A549 (cell line): ENCODE results near the gene GFM1. TPM values are rescaled to one million over a fixed set of nuclear protein-coding genes. Genes with fewer than 3 reads are reported as not detected.
A peak's percentile ranks its signal among the peaks of the same experiment; 100 is the strongest.
"Not testable (repeated sequence)": the region's sequence is repeated elsewhere in the genome, so short reads cannot be mapped to it uniquely, and the experiment has no call there.

Experiments
- ATAC-seq, 2 experiments: fragments of 200-7000 bp in 1 of 2; fragments of >200 bp in 1 of 2; cut with Nextera tagmentation in 1 of 2; cut with Tn5 transposase in 1 of 2; 3 replicates each; pipeline versions ENCODE4 v1.8.0 to v1.9.1; 2018 to 2020; ENCODE audit warnings: mild to moderate bottlenecking in 1 of 2, moderate library complexity in 1 of 2
- CTCF ChIA-PET: fragments of 300-600 bp; sonication (Branson Sonifier 250); formaldehyde crosslinking; extraction: SDS; loops from one replicate; lab custom pipeline; 2021; ENCODE audit warnings: antibody characterized with exemption, inconsistent platforms; lab: Yijun Ruan, JAX
- POLR2A ChIA-PET: fragments of 350-600 bp; formaldehyde crosslinking; extraction: SDS; loops from one replicate; lab custom pipeline; 2021; ENCODE audit warnings: antibody characterized with exemption, inconsistent platforms; lab: Yijun Ruan, JAX
- DNase-seq, 2 experiments: peaks; one replicate each; pipeline versions ENCODE4 v3.0.0 to v3.0.0-alpha.2; 2011 to 2016; ENCODE audit warnings: low read depth in 1 of 2, low spot score in 1 of 2
- FAIRE-seq: peaks from 2 replicates; lab custom pipeline; 2011; peaks lifted over from hg19 to GRCh38; lab: Jason Lieb, UNC
- H3K27ac ChIP-seq, 2 experiments: fragments of >200 bp; sonication (Bioruptor Twin); formaldehyde crosslinking; 3 replicates each; pipeline ENCODE4 v1.5.1; 2016 to 2017
- H3K4me1 ChIP-seq: fragments of >200 bp; sonication (Bioruptor Twin); formaldehyde crosslinking; 3 replicates; pipeline ENCODE4 v1.6.1; 2016
- H3K4me2 ChIP-seq: fragments of >200 bp; sonication (Bioruptor Twin); formaldehyde crosslinking; 3 replicates; pipeline ENCODE4 v1.6.1; 2016
- H3K4me3 ChIP-seq: fragments of >200 bp; sonication (Bioruptor Twin); formaldehyde crosslinking; 3 replicates; pipeline ENCODE4 v1.5.1; 2016
- H3K9me3 ChIP-seq: fragments of >200 bp; sonication (Bioruptor Twin); formaldehyde crosslinking; 3 replicates; pipeline ENCODE4 v1.6.1; 2016
- CBX2 ChIP-seq: fragments of 200-600 bp; sonication (generic); IDR thresholded peaks from 2 replicates; pipeline ENCODE4 v1.6.1; 2016; ENCODE audit warnings: low read depth, mild to moderate bottlenecking, borderline replicate concordance
- CBX8 ChIP-seq: fragments of 200-600 bp; sonication (generic); IDR thresholded peaks from 2 replicates; pipeline ENCODE4 v1.6.1; 2016
- CEBPB ChIP-seq, 2 experiments: fragments of >200 bp in 1 of 2; sonication (Bioruptor Twin) in 1 of 2; formaldehyde crosslinking in 1 of 2; IDR thresholded peaks; 2 replicates each; pipeline ENCODE4 v1.6.1; 2012 to 2016
- CHD2 ChIP-seq: fragments of 150-350 bp; IDR thresholded peaks from 2 replicates; pipeline ENCODE4 v1.6.1; 2014; ENCODE audit warnings: low read length; ENCODE audit not compliant: partially characterized antibody
- E2F6 ChIP-seq: IDR thresholded peaks from 2 replicates; pipeline ENCODE4 v1.6.1; 2012; ENCODE audit warnings: low read depth, borderline replicate concordance
- ELK1 ChIP-seq: fragments of 150-350 bp; IDR thresholded peaks from 2 replicates; pipeline ENCODE4 v1.6.1; 2014; ENCODE audit warnings: low read depth, mild to moderate bottlenecking, low read length
- ESRRA ChIP-seq: fragments of 150-350 bp; IDR thresholded peaks from 2 replicates; pipeline ENCODE4 v1.6.1; 2014; ENCODE audit warnings: mild to moderate bottlenecking, low read length, borderline replicate concordance
- FOSB ChIP-seq: fragments of 250-450 bp; sonication (Bioruptor Pico); IDR thresholded peaks from 2 replicates; pipeline ENCODE4 v1.5.0; 2020; ENCODE audit warnings: mild to moderate bottlenecking, moderate library complexity
- GATA3 ChIP-seq: IDR thresholded peaks from 2 replicates; pipeline ENCODE4 v1.6.1; 2012; ENCODE audit warnings: borderline replicate concordance
- HDAC2 ChIP-seq: fragments of 200-600 bp; sonication (generic); IDR thresholded peaks from 2 replicates; pipeline ENCODE4 v1.6.1; 2016
- HOXB13 ChIP-seq: fragments of 250-450 bp; sonication (Bioruptor Pico); IDR thresholded peaks from 2 replicates; pipeline ENCODE4 v1.5.0; 2020; ENCODE audit warnings: low read depth, mild to moderate bottlenecking, moderate library complexity
- JUN ChIP-seq, 2 experiments: fragments of >200 bp; sonication (Bioruptor Twin); formaldehyde crosslinking; IDR thresholded peaks; 2 replicates in 1 of 2; 3 replicates in 1 of 2; pipeline ENCODE4 v1.6.1; 2016 to 2017
- JUNB ChIP-seq: fragments of >200 bp; sonication (Bioruptor Twin); formaldehyde crosslinking; IDR thresholded peaks from 2 replicates; pipeline ENCODE4 v1.6.1; 2016
- MAFK ChIP-seq: fragments of 450-650 bp; IDR thresholded peaks from 2 replicates; pipeline ENCODE4 v1.6.1; 2014; ENCODE audit not compliant: partially characterized antibody
- MAZ ChIP-seq: fragments of 150-350 bp; IDR thresholded peaks from 2 replicates; pipeline ENCODE4 v1.6.1; 2014; ENCODE audit warnings: antibody characterized with exemption, low read depth, low read length, borderline replicate concordance
- NFE2L2 ChIP-seq: fragments of 150-350 bp; conservative IDR thresholded peaks from 2 replicates; pipeline ENCODE4 v1.6.1; 2014; ENCODE audit warnings: low read length
- NPAS2 ChIP-seq: fragments of 250-450 bp; sonication (Bioruptor Pico); IDR thresholded peaks from 2 replicates; pipeline ENCODE4 v1.8.0; 2022; ENCODE audit warnings: mild to moderate bottlenecking, moderate library complexity, borderline replicate concordance
- PBX3 ChIP-seq: IDR thresholded peaks from 2 replicates; pipeline ENCODE4 v1.6.1; 2012
- PHF8 ChIP-seq: fragments of 200-600 bp; sonication (generic); IDR thresholded peaks from 2 replicates; pipeline ENCODE4 v1.6.1; 2016; ENCODE audit warnings: low read depth, mild to moderate bottlenecking, antibody characterized with exemption, moderate library complexity, borderline replicate concordance
- POLR2A ChIP-seq: IDR thresholded peaks from 2 replicates; pipeline ENCODE4 v1.6.1; 2012; ENCODE audit warnings: mild to moderate bottlenecking, low read length
- RARB ChIP-seq: fragments of 250-450 bp; sonication (Bioruptor Pico); IDR thresholded peaks from 2 replicates; pipeline ENCODE4 v1.8.0; 2021; ENCODE audit warnings: mild to moderate bottlenecking, moderate library complexity
- SREBF2 ChIP-seq: fragments of 450-650 bp; IDR thresholded peaks from 2 replicates; pipeline ENCODE4 v1.6.1; 2014; ENCODE audit warnings: mild to moderate bottlenecking, moderate library complexity
- TFCP2L1 ChIP-seq: fragments of 250-450 bp; sonication (Bioruptor Pico); IDR thresholded peaks from 2 replicates; pipeline ENCODE4 v1.5.0; 2021; ENCODE audit warnings: mild to moderate bottlenecking
- TP53 ChIP-seq: fragments of 250-450 bp; sonication (Bioruptor Pico); IDR thresholded peaks from 2 replicates; pipeline ENCODE4 v1.5.0; 2021; ENCODE audit warnings: mild to moderate bottlenecking, moderate library complexity
- WGBS: methylation state at CpG from one replicate; pipeline ENCODE4 v1.1.6; 2017; ENCODE audit errors: missing lambda C conversion rate; 5-methylcytosine and 5-hydroxymethylcytosine counted together
- polyA plus RNA-seq, 4 experiments: library from polyadenylated mRNA; depleted of rRNA in 3 of 4; stranded (reverse); fragments of >200 nt; fragmentation: RNase III in 1 of 4; extraction: RNeasy Plus Mini Kit Qiagen cat#74134 plus additional on column Dnase treatment in 1 of 4; gene quantifications; 2 replicates in 3 of 4; 3 replicates in 1 of 4; pipeline ENCODE4 v1.2.3, GENCODE V29; 2011 to 2017

GFM1 gene
- polyA plus RNA-seq, 2 of the 4 experiments (the other 2 are of a cell fraction), result 48.8 to 71.4 TPM

DNA sequence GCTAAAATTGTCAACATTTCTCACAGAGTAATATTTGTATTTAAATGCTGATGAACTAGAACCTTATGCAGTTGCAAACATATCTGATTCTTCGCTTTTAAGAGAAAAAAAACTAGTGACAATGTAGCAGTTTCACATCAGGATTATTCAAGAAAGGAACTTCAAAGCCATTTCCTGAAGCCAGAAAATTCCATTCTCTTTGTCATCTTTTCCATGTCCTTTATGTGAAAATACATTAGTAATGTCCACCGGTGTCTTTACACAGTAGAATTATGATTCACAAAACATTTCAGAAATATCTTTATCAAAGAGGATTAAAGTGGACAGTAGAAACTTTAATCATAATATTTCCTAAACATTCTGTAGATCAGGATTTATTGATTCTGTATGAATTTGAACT lies 40.8 kb downstream of the GFM1 start:
- 64% methylated on average over 2 of the region's 2 CpGs for WGBS
- Histone ChIP-seq H3K27ac (no peak overlapping the region), H3K4me1 (no peaks in the 10 kb centered on the region; the same call in 2 of the 3 replicates), H3K4me3 (no peak overlapping the region), H3K4me2 (no peak overlapping the region), H3K9me3 (no peaks in the 10 kb centered on the region)
- DNase-seq (no peak), ATAC-seq (no peak), FAIRE-seq (peak; percentile 56)
- TF ChIP-seq NPAS2 (CRISPR knock-in tag) (no peak), FOSB (CRISPR knock-in tag) (no peak), NFE2L2 (no peak), PBX3 (no peak), HDAC2 (no peak), CBX2 (no peak), PHF8 (no peak), CBX8 (no peak), POLR2A (no peak), GATA3 (no peak), ESRRA (no peak), CHD2 (no peak), RARB (CRISPR knock-in tag) (no peak), TFCP2L1 (CRISPR knock-in tag) (no peak), HOXB13 (CRISPR knock-in tag) (no peak), SREBF2 (no peak), MAZ (no peak), TP53 (no peak), ELK1 (no peak)
- ChIA-PET POLR2A (no interaction called here), CTCF (no interaction called here)

GRCh38 chr3:158693866-158694456 lies 49.6 kb downstream of the GFM1 start:
- TF ChIP-seq MAFK, result peak; percentile 67
- CTCF ChIA-PET, H3K9me3 ChIP-seq, DNase-seq, POLR2A ChIA-PET, H3K27ac ChIP-seq, H3K4me2 ChIP-seq, ATAC-seq, FAIRE-seq, H3K4me3 ChIP-seq: not testable (repeated sequence)
- 73% methylated on average over 3 of the region's 3 CpGs for WGBS
- H3K4me1 ChIP-seq, result peaks cover 19% of the 10 kb centered on the region

DNA sequence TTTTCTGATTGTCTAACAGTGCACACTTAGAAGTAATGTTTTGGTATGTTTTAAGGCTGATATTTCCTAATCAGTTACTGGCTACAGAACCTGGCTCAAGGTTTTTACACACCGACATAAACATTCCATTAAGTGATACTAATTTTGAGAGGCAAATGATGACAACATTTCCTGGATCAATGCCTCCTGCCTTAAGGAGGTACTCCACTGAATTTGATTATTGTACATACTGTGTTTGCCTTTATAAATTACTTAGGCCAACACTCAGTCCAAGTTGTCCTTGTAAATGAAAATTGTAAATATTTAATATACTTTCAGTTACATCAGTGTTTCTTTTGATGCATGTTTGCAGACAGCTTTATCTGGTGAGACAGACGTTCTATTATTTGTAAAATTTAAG lies 52.3 kb downstream of the GFM1 start:
- no peak for FAIRE-seq
- TF ChIP-seq CEBPB (IDR thresholded peaks at IDR 0.05), result peak; percentile 19 to 33; a peak in 2 of 4 replicates
- TF ChIP-seq JUN (IDR thresholded peaks at IDR 0.05), result no peak
- TF ChIP-seq E2F6, result no peak
- peak; percentile 31; the same call in 1 of the 2 replicates for TF ChIP-seq JUNB
- peak; percentile 52 for TF ChIP-seq GATA3
- no peak for TF ChIP-seq CHD2
- H3K4me3 ChIP-seq, result no peak overlapping the region
- H3K27ac ChIP-seq, result 0 out of 6 replicates have a peak overlapping the region, but pooled peaks of 1 of the 2 experiments have one; percentile 19
- no peak; a peak in 1 of 6 replicates for ATAC-seq
- POLR2A ChIA-PET, result interaction anchor here (0.6 kb wide), 1 partner anchor 50 kb away, joined by 3 read pairs; no protein-coding TSS in a partner anchor
- DNase-seq, result peak in 1 of 2 experiments; percentile 49
- H3K9me3 ChIP-seq, result no peaks in the 10 kb centered on the region
- CTCF ChIA-PET, result interaction anchor here (0.6 to 1.5 kb wide), 3 partner anchors 9 to 25 kb away, joined by 3 to 4 read pairs (median 4); partner anchors contain the start of gene LXN
- peak overlapping the region; percentile 33 for H3K4me2 ChIP-seq
- peaks cover 32% of the 10 kb centered on the region for H3K4me1 ChIP-seq
- WGBS, result 19% methylated on average over 2 of the region's 2 CpGs
